Tibial artery (tissue), 4 donors: ENCODE data around the gene CLHC1.

Experiments
- DNase-seq, 2 donors: peaks; one replicate each; pipeline ENCODE4 v3.0.0-alpha.2; 2019
- H3K27ac ChIP-seq, 2 donors: fragments of 200-600 bp; sonication (generic) in 1 of 2; 1 replicate in 1 of 2; 2 replicates in 1 of 2; pipeline ENCODE4 v1.5.1; 2018 to 2019; ENCODE audit warnings: mild to moderate bottlenecking in 1 of 2
- H3K27me3 ChIP-seq, 2 donors: fragments of 200-600 bp; sonication (generic) in 1 of 2; one replicate each; pipeline versions ENCODE4 v1.5.1 to v1.6.0; 2016 to 2019
- H3K36me3 ChIP-seq, 3 donors: fragments of 200-600 bp; sonication (generic) in 2 of 3; one replicate each; pipeline ENCODE4 v1.5.1; 2016 to 2019; ENCODE audit warnings: mild to moderate bottlenecking in 2 of 3
- H3K4me1 ChIP-seq, 4 donors: fragments of 200-600 bp; sonication (generic) in 2 of 4; 1 replicate in 3 of 4; 2 replicates in 1 of 4; pipeline ENCODE4 v1.5.1; 2016 to 2019
- H3K4me3 ChIP-seq, 2 donors: fragments of 200-600 bp; sonication (generic) in 1 of 2; 1 replicate in 1 of 2; 2 replicates in 1 of 2; pipeline ENCODE4 v1.5.1; 2018 to 2019; ENCODE audit warnings: mild to moderate bottlenecking in 2 of 2
- H3K9me3 ChIP-seq, 3 donors: fragments of 200-600 bp; sonication (generic) in 1 of 3; one replicate each; pipeline ENCODE4 v1.5.1; 2016 to 2019
- intact Hi-C: fragments of 100-400 bp; cut with DNase I; formaldehyde crosslinking; loops from one replicate; pipeline ENCODE4 v1.15.0; 2023; ENCODE audit warnings: low total_unique reads
- TF ChIP-seq, protein P1 (sequence below), 2 experiments: fragments of 200-600 bp in 1 of 2; fragments of 450-650 bp in 1 of 2; IDR thresholded peaks; one replicate each; pipeline ENCODE4 v1.5.1; 2017 to 2019; ENCODE audit warnings: antibody characterized with exemption in 2 of 2, mild to moderate bottlenecking in 1 of 2, moderate library complexity in 1 of 2

The CLHC1 gene

DNA sequence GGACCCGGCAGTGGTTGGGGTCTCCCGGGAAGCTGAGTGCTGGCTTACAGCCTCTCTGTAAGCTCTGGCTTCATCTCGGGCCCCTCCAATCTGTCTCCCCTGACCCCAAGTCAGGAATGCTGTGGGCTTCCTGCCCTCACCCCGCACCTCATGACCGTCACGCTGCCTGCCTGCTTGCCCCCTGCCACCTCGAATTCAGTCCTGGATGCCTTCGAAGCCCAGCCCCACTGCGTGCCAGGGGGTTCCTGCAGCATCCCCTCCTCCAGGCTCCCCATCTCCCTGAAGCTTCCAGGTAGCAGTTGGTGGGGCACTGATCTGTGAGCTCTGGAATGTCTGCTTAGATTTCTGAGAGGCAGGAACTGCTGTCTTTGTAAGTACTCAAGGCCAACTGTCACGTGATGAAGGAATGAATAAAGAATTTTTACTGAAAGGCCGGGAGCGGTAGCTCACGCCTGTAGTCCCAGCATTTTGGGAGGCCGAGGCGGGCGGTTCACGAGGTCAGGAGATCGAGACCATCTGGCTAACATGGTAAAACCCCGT is 6.5 kb downstream of the CLHC1 start:
- Histone ChIP-seq H3K9me3 (no peaks in the 10 kb centered on the region), H3K4me3 (no peak overlapping the region), H3K36me3 (no peaks in the 10 kb centered on the region), H3K27ac (no peak overlapping the region), H3K27me3 (no peaks in the 10 kb centered on the region), H3K4me1 (peaks cover 0 to 7% (median 2%) of the 10 kb centered on the region in 4 donors)
- TF ChIP-seq, protein P1, sequence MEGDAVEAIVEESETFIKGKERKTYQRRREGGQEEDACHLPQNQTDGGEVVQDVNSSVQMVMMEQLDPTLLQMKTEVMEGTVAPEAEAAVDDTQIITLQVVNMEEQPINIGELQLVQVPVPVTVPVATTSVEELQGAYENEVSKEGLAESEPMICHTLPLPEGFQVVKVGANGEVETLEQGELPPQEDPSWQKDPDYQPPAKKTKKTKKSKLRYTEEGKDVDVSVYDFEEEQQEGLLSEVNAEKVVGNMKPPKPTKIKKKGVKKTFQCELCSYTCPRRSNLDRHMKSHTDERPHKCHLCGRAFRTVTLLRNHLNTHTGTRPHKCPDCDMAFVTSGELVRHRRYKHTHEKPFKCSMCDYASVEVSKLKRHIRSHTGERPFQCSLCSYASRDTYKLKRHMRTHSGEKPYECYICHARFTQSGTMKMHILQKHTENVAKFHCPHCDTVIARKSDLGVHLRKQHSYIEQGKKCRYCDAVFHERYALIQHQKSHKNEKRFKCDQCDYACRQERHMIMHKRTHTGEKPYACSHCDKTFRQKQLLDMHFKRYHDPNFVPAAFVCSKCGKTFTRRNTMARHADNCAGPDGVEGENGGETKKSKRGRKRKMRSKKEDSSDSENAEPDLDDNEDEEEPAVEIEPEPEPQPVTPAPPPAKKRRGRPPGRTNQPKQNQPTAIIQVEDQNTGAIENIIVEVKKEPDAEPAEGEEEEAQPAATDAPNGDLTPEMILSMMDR (IDR thresholded peaks at IDR 0.05) = no peak
- intact Hi-C loops = no loop called here
- no peak for DNase-seq

DNA sequence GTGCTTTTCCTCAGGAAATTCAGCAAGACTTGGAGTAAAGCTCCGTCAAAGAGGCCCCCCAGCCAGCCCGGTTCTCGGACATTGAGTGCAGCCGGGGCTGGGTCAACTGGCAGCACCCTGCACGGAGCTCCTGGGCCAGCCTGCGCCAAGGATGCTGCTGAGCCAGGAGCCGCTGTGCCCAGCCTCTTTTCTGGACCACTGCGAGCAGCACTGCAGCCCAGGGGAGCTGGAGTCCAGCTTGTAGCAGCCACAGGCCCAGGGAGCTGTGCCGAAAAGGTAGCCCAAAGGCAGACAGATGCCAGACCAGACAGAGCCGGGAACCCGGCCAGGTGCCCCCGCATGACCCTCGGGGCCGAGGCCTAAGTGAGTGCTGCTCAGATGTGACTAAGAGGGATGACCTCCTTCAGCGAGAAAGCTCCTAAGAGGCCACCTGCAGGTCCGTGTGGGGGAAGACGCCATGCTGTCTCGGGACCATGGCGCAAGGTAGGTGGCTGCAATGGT is 7.3 kb downstream of the CLHC1 start:
- H3K27me3 ChIP-seq = no peaks in the 10 kb centered on the region
- no peak for DNase-seq
- no peaks in the 10 kb centered on the region for H3K36me3 ChIP-seq
- peaks cover 0 to 7% (median 2%) of the 10 kb centered on the region in 4 donors for H3K4me1 ChIP-seq
- TF ChIP-seq, protein P1 (IDR thresholded peaks at IDR 0.05) = no peak
- intact Hi-C loops = no loop called here
- H3K27ac ChIP-seq = peak overlapping the region in 1 of 2 donors; percentile 94
- H3K4me3 ChIP-seq = no peak overlapping the region
- no peaks in the 10 kb centered on the region for H3K9me3 ChIP-seq

DNA sequence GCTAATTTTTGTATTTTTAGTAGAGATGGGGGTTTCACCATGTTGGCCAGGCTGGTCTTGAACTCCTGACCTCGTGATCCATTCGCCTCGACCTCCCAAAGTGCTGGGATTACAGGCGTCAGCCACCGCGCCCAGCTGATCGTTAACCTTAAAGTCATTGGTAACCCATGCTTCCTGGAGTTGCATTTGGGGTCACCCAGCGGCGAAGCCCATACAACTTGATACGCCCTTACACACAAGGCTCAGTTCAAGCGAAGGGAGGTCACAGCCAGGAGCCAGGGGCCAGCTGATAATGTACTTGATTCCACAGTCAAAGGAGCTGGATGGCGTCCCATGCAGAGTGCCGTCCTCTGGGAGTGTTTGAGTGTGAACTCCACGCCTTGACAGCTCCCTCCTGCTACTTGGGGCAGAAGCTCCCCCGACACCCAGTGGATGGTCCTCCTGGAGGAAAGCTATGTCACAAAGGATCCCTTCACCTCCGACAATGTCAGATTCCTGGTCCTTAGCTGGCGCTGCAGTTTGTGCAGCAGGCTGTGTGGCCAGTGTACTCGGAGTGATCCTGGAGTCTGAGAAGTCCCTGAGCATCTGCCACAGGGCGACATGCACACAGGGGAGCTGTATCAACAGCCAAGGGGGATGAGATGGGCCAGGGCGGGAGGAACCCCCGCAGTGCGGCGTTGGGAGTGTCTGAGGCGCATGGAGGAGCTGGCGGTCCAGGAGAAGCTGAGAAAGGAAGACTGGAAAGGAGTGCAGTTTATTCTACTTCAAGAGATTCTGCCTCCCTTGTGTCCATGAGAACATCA is 7.9 kb downstream of the CLHC1 start:
- TF ChIP-seq, protein P1 (IDR thresholded peaks at IDR 0.05) = no peak
- H3K4me3 ChIP-seq = peak overlapping the region; percentile 90 to 92
- H3K9me3 ChIP-seq = no peaks in the 10 kb centered on the region
- DNase-seq = no peak
- no peaks in the 10 kb centered on the region for H3K36me3 ChIP-seq
- intact Hi-C loops = no loop called here
- peak overlapping the region; percentile 92 to 94 for H3K27ac ChIP-seq
- H3K27me3 ChIP-seq = no peaks in the 10 kb centered on the region
- peaks cover 0 to 7% (median 2%) of the 10 kb centered on the region in 4 donors for H3K4me1 ChIP-seq

DNA sequence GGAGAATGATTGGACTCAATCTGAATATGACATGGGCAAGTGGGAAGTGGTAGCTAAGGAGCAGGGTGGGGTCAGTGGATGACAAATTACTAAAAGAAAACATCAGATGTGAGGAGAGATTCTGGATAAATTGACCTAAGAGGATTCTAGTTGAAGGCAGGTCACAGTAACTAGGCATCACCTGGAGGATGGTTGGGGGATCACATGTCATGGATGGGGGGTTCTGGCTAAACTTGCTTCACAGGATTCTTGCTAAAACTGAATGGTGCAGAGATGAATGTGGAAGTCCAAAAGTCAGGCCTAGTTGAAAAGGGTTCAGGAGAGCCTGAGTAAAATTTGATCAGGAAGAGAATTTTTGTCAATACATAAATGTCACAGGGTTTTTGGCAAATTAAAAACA is 18.3 kb downstream of the CLHC1 start:
- Histone ChIP-seq H3K9me3 (no peaks in the 10 kb centered on the region), H3K4me3 (no peak overlapping the region), H3K27me3 (no peaks in the 10 kb centered on the region), H3K36me3 (no peaks in the 10 kb centered on the region), H3K27ac (no peak overlapping the region), H3K4me1 (no peaks in the 10 kb centered on the region)
- DNase-seq = no peak
- TF ChIP-seq, protein P1 (IDR thresholded peaks at IDR 0.05) = no peak
- intact Hi-C loops = no loop called here

DNA sequence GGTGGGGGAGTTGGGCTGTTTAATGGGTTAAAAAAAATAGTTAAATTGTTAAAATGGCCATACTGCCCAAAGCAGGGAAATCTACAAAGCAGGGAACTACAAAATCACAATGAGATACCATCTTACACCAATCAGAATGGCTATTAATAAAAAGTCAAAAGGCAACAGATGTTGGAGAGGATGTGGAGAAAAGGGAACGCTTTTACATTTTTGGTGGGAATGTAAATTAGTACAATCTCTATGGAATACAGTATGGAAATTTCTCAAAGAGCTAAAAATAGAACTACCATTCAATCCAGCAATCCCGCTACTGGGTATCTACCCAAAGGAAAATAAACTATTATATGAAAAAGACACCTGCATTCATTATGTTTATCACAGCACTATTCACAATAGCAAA is 27.1 kb downstream of the CLHC1 start:
- TF ChIP-seq, protein P1 (IDR thresholded peaks at IDR 0.05) = no peak
- intact Hi-C loops = no loop called here
- no peaks in the 10 kb centered on the region for H3K27me3 ChIP-seq
- H3K27ac ChIP-seq = no peak overlapping the region
- H3K4me1 ChIP-seq = no peaks in the 10 kb centered on the region
- peaks cover 12 to 19% (median 13%) of the 10 kb centered on the region in 3 donors for H3K36me3 ChIP-seq
- no peak overlapping the region for H3K4me3 ChIP-seq
- DNase-seq = no peak
- H3K9me3 ChIP-seq = no peaks in the 10 kb centered on the region
